Osteocyte (in vitro differentiated cells): ENCODE results near the gene RBM26. TPM values are rescaled to one million over a fixed set of nuclear protein-coding genes. Genes with fewer than 3 reads are reported as not detected.

Experiments used
- DNase-seq: peaks from one replicate; pipeline ENCODE4 v3.0.0; 2021; ENCODE audit warnings: mixed read lengths; ENCODE audit not compliant: unreplicated experiment; ENCODE audit errors: extremely low spot score
- H3K27ac Mint-ChIP-seq: one replicate; pipeline ENCODE4 v1.8.0; 2021; ENCODE audit warnings: mild to moderate bottlenecking, mixed read lengths; ENCODE audit not compliant: unreplicated experiment
- H3K27me3 Mint-ChIP-seq: one replicate; pipeline ENCODE4 v1.8.0; 2021; ENCODE audit warnings: mixed read lengths; ENCODE audit not compliant: unreplicated experiment
- H3K36me3 Mint-ChIP-seq: one replicate; pipeline ENCODE4 v1.8.0; 2021; ENCODE audit warnings: mixed read lengths; ENCODE audit not compliant: unreplicated experiment
- H3K4me1 Mint-ChIP-seq: one replicate; pipeline ENCODE4 v1.8.0; 2021; ENCODE audit warnings: mixed read lengths; ENCODE audit not compliant: unreplicated experiment
- H3K4me3 Mint-ChIP-seq: one replicate; pipeline ENCODE4 v1.8.0; 2021; ENCODE audit warnings: mild to moderate bottlenecking, moderate library complexity, mixed read lengths; ENCODE audit not compliant: unreplicated experiment
- H3K9me3 Mint-ChIP-seq: one replicate; pipeline ENCODE4 v1.8.0; 2021; ENCODE audit warnings: mixed read lengths; ENCODE audit not compliant: unreplicated experiment
- CTCF ChIP-seq: fragments of 200-600 bp; sonication (generic); IDR thresholded peaks from 2 replicates; pipeline ENCODE4 v1.5.0; 2021; ENCODE audit warnings: antibody characterized with exemption, mild to moderate bottlenecking, moderate library complexity
- total RNA-seq: library from RNA; stranded (reverse); gene quantifications from 2 replicates; pipeline ENCODE4 v1.2.1, GENCODE V29; 2021

Gene RBM26
- total RNA-seq, 1 donor from 2014 or later, result 38.3 TPM

- Mint-ChIP-seq H3K4me1 (no peaks in the 10 kb centered on the region), H3K27me3 (no peaks in the 10 kb centered on the region), H3K9me3 (no peaks in the 10 kb centered on the region), H3K36me3 (peaks cover 36% of the 10 kb centered on the region), H3K4me3 (no peak overlapping the region), H3K27ac (no peak overlapping the region)
- TF ChIP-seq CTCF, result no peak
- no peak for DNase-seq
Observed at GRCh38 chr13:79373916-79374315, 32.1 kb downstream of the RBM26 start.

- TF ChIP-seq CTCF, result no peak
- H3K27me3 Mint-ChIP-seq, result no peaks in the 10 kb centered on the region
- H3K27ac Mint-ChIP-seq, result no peak overlapping the region
- H3K4me1 Mint-ChIP-seq, result no peaks in the 10 kb centered on the region
- H3K4me3 Mint-ChIP-seq, result no peak overlapping the region
- no peaks in the 10 kb centered on the region for H3K9me3 Mint-ChIP-seq
- no peak for DNase-seq
- peaks cover 49% of the 10 kb centered on the region for H3K36me3 Mint-ChIP-seq
Observed at GRCh38 chr13:79369226-79369625, 36.8 kb downstream of the RBM26 start.

- peaks cover 62% of the 10 kb centered on the region for H3K36me3 Mint-ChIP-seq
- no peaks in the 10 kb centered on the region for H3K9me3 Mint-ChIP-seq
- no peak for TF ChIP-seq CTCF
- no peaks in the 10 kb centered on the region for H3K27me3 Mint-ChIP-seq
- H3K27ac Mint-ChIP-seq, result no peak overlapping the region
- no peak for DNase-seq
- no peak overlapping the region for H3K4me3 Mint-ChIP-seq
- H3K4me1 Mint-ChIP-seq, result no peaks in the 10 kb centered on the region
Observed at GRCh38 chr13:79365981-79366380, 40.1 kb downstream of the RBM26 start.

GRCh38 chr13:79361299-79361698, 44.8 kb downstream of the RBM26 start:
- Mint-ChIP-seq H3K4me3 (no peak overlapping the region), H3K36me3 (peaks cover 55% of the 10 kb centered on the region), H3K9me3 (no peaks in the 10 kb centered on the region), H3K27ac (no peak overlapping the region), H3K27me3 (no peaks in the 10 kb centered on the region), H3K4me1 (no peaks in the 10 kb centered on the region)
- no peak for DNase-seq
- TF ChIP-seq CTCF, result no peak

- Mint-ChIP-seq H3K36me3 (peaks cover 59% of the 10 kb centered on the region), H3K27ac (no peak overlapping the region)
Observed at GRCh38 chr13:79360095-79360494, 46.0 kb downstream of the RBM26 start.

More at GRCh38 chr13:79360095-79360494, 46.0 kb downstream of the RBM26 start:
- Mint-ChIP-seq H3K4me3 (no peak overlapping the region), H3K4me1 (no peaks in the 10 kb centered on the region), H3K9me3 (no peaks in the 10 kb centered on the region), H3K27me3 (no peaks in the 10 kb centered on the region)
- no peak for DNase-seq
- TF ChIP-seq CTCF, result no peak
